ENCODE data around the gene BIK.
A peak's percentile ranks its signal among the peaks of the same experiment; 100 is the strongest.
"Not testable (repeated sequence)": the region's sequence is repeated elsewhere in the genome, so short reads cannot be mapped to it uniquely, and the experiment has no call there.

Gene BIK

DNA sequence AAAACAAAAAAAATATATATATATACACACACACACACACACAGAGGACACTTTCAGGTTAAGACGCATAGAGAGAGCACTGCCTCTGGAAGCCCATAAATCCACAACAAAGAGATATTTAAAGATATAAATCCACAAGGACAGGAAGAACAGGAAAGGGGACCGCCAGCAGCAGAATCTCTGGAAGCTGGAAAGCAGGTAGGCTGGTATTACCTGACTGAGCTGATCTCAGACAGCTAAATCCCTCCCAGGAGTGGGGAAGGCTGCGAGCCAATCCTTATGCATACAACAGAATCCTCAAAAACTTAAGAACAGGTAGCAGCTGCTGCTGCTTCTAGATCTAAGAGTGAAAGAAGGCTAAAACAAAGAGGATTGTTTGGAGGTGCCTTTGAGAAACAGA, 34.4 kb downstream of the BIK start:
- H2BK120ac ChIP-seq (ENCODE audit: low read depth, low read length): no peak overlapping the region
- no peaks in the 10 kb centered on the region for H3K9me3 ChIP-seq (replicated peaks in 1 of 2; ENCODE audit: control insufficient read depth in 2 of 2, insufficient read depth in 1 of 2, low read depth in 1 of 2, low read length in 2 of 2)
- WGBS, 2 donors (ENCODE audit: extremely low coverage in 2 of 2, insufficient read length in 2 of 2, insufficient replicate concordance in 1 of 2): no CpG with 5 or more reads among the region's 3 CpGs
- no peak overlapping the region for H4K91ac ChIP-seq (ENCODE audit: low read depth, low read length, poor library complexity)
- no peak overlapping the region for H3K4me3 ChIP-seq (ENCODE audit: low read length in 2 of 2)
- H2AFZ ChIP-seq (ENCODE audit: low read length): peak overlapping the region; percentile 67
- no peak overlapping the region for H3K27ac ChIP-seq (replicated peaks; ENCODE audit: low read length)
- peaks cover 8% of the 10 kb centered on the region for H3K79me1 ChIP-seq (ENCODE audit: low read depth, low read length)
- H2BK5ac ChIP-seq (ENCODE audit: low read length): no peak overlapping the region
- peaks cover 0 to 13% (median 0%) of the 10 kb centered on the region in 3 experiments for H3K27me3 ChIP-seq (ENCODE audit: control insufficient read depth in 3 of 3, insufficient read depth in 3 of 3, low read depth in 1 of 3, low read length in 3 of 3)
- no peak overlapping the region for H2BK15ac ChIP-seq (ENCODE audit: low read length)
- no peak overlapping the region for H3K4ac ChIP-seq (ENCODE audit: low read length)
- H3K14ac ChIP-seq (ENCODE audit: low read length): no peak overlapping the region
- no peak overlapping the region for H2AK5ac ChIP-seq (ENCODE audit: low read depth, low read length)
- no peak overlapping the region for H3K4me2 ChIP-seq (ENCODE audit: insufficient read depth, low read length, poor library complexity, severe bottlenecking)
- DNase-seq (ENCODE audit: low spot score): no peak
- H3K23ac ChIP-seq (ENCODE audit: low read depth, low read length, poor library complexity): no peak overlapping the region
- no peak overlapping the region for H4K8ac ChIP-seq (ENCODE audit: low read depth, low read length)
- no peak overlapping the region for H2BK12ac ChIP-seq (ENCODE audit: low read length)
- H3K36me3 ChIP-seq (replicated peaks in 1 of 2; ENCODE audit: control insufficient read depth in 2 of 2, insufficient read depth in 2 of 2, low read length in 2 of 2): peaks cover 12 to 18% of the 10 kb centered on the region in 2 donors
- H3K9ac ChIP-seq (ENCODE audit: low read depth, low read length, poor library complexity): no peak overlapping the region
- H3K4me1 ChIP-seq (ENCODE audit: control insufficient read depth in 2 of 2, insufficient read depth in 1 of 2, low read depth in 1 of 2, low read length in 2 of 2): peaks cover 0 to 3% of the 10 kb centered on the region in 2 donors
- no peak overlapping the region for H3K18ac ChIP-seq (ENCODE audit: low read length)

DNA sequence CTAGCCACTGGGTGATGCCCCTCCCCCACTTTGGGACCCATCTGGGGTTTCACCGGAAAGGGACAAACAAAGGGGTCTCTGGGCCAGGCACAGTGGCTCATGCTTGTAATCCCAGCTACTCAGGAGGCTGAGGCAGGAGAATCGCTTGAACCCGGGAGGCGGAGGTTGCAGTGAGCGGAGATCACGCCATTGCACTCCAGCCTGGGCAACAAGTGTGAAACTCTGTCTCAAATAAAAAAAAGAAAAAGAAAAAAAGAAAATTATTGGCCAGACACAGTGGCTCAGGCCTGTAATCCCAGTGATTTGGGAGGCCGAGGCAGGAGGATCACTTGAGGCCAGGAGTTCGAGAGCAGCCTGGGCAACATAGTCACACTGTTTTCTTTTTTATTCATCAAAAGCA, 34.8 kb downstream of the BIK start:
- H2BK5ac ChIP-seq (ENCODE audit: low read length); H3K79me1 ChIP-seq (ENCODE audit: low read depth, low read length); H2BK12ac ChIP-seq (ENCODE audit: low read length); H3K4ac ChIP-seq (ENCODE audit: low read length); H3K4me2 ChIP-seq (ENCODE audit: insufficient read depth, low read length, poor library complexity, severe bottlenecking); H2AK5ac ChIP-seq (ENCODE audit: low read depth, low read length); H3K18ac ChIP-seq (ENCODE audit: low read length); DNase-seq (ENCODE audit: low spot score); H4K91ac ChIP-seq (ENCODE audit: low read depth, low read length, poor library complexity); H3K9me3 ChIP-seq (replicated peaks in 1 of 2; ENCODE audit: control insufficient read depth in 2 of 2, insufficient read depth in 1 of 2, low read depth in 1 of 2, low read length in 2 of 2); H2BK120ac ChIP-seq (ENCODE audit: low read depth, low read length); H3K9ac ChIP-seq (ENCODE audit: low read depth, low read length, poor library complexity); H3K4me3 ChIP-seq (ENCODE audit: low read length in 2 of 2); H2BK15ac ChIP-seq (ENCODE audit: low read length); H3K14ac ChIP-seq (ENCODE audit: low read length); H3K4me1 ChIP-seq (ENCODE audit: control insufficient read depth in 2 of 2, insufficient read depth in 1 of 2, low read depth in 1 of 2, low read length in 2 of 2); H3K27ac ChIP-seq (replicated peaks; ENCODE audit: low read length); H3K23ac ChIP-seq (ENCODE audit: low read depth, low read length, poor library complexity); H4K8ac ChIP-seq (ENCODE audit: low read depth, low read length): not testable (repeated sequence)
- no CpG with 5 or more reads among the region's 8 CpGs for WGBS, 2 donors (ENCODE audit: extremely low coverage in 2 of 2, insufficient read length in 2 of 2, insufficient replicate concordance in 1 of 2)
- H3K36me3 ChIP-seq (replicated peaks in 1 of 2; ENCODE audit: control insufficient read depth in 2 of 2, insufficient read depth in 2 of 2, low read length in 2 of 2): peaks cover 8 to 14% of the 10 kb centered on the region in 2 donors
- H3K27me3 ChIP-seq (ENCODE audit: control insufficient read depth in 3 of 3, insufficient read depth in 3 of 3, low read depth in 1 of 3, low read length in 3 of 3): peaks cover 0 to 13% (median 0%) of the 10 kb centered on the region in 3 experiments
- peak overlapping the region; percentile 67 for H2AFZ ChIP-seq (ENCODE audit: low read length)

DNA sequence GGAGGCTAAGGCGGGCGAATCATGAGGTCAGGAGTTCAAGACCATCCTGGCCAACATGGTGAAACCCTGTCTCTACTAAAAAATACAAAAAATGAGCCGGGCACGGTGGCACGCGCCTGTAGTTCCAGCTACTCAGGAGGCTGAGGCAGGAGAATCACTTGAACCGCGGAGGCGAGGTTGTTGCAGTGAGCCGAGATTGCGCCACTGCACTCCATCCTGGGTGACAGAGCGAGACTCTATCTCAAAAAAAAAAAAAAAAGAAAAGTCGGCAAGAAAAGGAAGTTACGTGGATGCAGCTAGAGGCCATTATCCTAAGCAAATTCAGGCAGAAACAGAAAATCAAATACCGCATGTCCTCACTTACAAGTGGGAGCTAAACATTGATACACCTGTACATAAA, 35.8 kb downstream of the BIK start:
- DNase-seq (ENCODE audit: low spot score); H3K36me3 ChIP-seq (replicated peaks in 1 of 2; ENCODE audit: control insufficient read depth in 2 of 2, insufficient read depth in 2 of 2, low read length in 2 of 2); H2AK5ac ChIP-seq (ENCODE audit: low read depth, low read length); H4K8ac ChIP-seq (ENCODE audit: low read depth, low read length); H3K4me2 ChIP-seq (ENCODE audit: insufficient read depth, low read length, poor library complexity, severe bottlenecking); H3K79me1 ChIP-seq (ENCODE audit: low read depth, low read length); H3K27ac ChIP-seq (replicated peaks; ENCODE audit: low read length); H3K9me3 ChIP-seq (replicated peaks in 1 of 2; ENCODE audit: control insufficient read depth in 2 of 2, insufficient read depth in 1 of 2, low read depth in 1 of 2, low read length in 2 of 2); H3K14ac ChIP-seq (ENCODE audit: low read length); H4K91ac ChIP-seq (ENCODE audit: low read depth, low read length, poor library complexity); H3K23ac ChIP-seq (ENCODE audit: low read depth, low read length, poor library complexity); H3K4me1 ChIP-seq (ENCODE audit: control insufficient read depth in 2 of 2, insufficient read depth in 1 of 2, low read depth in 1 of 2, low read length in 2 of 2); H3K4ac ChIP-seq (ENCODE audit: low read length); H2BK120ac ChIP-seq (ENCODE audit: low read depth, low read length); H2AFZ ChIP-seq (ENCODE audit: low read length); H3K18ac ChIP-seq (ENCODE audit: low read length); H2BK12ac ChIP-seq (ENCODE audit: low read length); H3K4me3 ChIP-seq (ENCODE audit: low read length in 2 of 2); H3K9ac ChIP-seq (ENCODE audit: low read depth, low read length, poor library complexity); H2BK5ac ChIP-seq (ENCODE audit: low read length); H2BK15ac ChIP-seq (ENCODE audit: low read length): not testable (repeated sequence)
- WGBS, 2 donors (ENCODE audit: extremely low coverage in 2 of 2, insufficient read length in 2 of 2, insufficient replicate concordance in 1 of 2): no CpG with 5 or more reads among the region's 15 CpGs
- H3K27me3 ChIP-seq (ENCODE audit: control insufficient read depth in 3 of 3, insufficient read depth in 3 of 3, low read depth in 1 of 3, low read length in 3 of 3): peaks cover 0 to 21% (median 8%) of the 10 kb centered on the region in 3 experiments

DNA sequence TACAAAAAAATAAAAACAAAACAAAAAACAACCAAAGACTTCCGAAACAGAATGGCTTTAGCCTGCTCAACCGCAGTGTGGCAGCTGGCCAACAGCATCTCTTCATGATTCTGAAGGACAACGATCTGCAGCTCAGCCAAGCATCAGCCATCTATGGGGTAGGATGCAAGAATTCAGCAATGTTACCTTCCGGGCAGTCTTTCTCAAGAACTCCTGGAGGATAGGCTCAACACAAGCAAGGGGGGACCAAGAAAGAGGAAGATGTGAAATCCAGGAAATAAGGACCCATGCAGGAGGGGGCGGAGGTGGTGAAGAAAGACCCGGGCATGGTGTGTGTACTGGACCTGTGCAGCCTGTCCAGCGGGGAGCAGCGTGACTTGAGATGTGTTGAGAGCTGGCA, 37.3 kb downstream of the BIK start:
- no CpG with 5 or more reads among the region's 8 CpGs for WGBS, 2 donors (ENCODE audit: extremely low coverage in 2 of 2, insufficient read length in 2 of 2, insufficient replicate concordance in 1 of 2)
- H3K14ac ChIP-seq (ENCODE audit: low read length): no peak overlapping the region

More for the DNA sequence above, 37.3 kb downstream of the BIK start:
- Histone ChIP-seq H2BK15ac (ENCODE audit: low read length) (no peak overlapping the region), H3K27ac (replicated peaks; ENCODE audit: low read length) (no peak overlapping the region), H2AFZ (ENCODE audit: low read length) (peak overlapping the region; percentile 20), H4K8ac (ENCODE audit: low read depth, low read length) (no peak overlapping the region), H3K18ac (ENCODE audit: low read length) (no peak overlapping the region), H3K4ac (ENCODE audit: low read length) (no peak overlapping the region), H3K9ac (ENCODE audit: low read depth, low read length, poor library complexity) (no peak overlapping the region), H3K4me2 (ENCODE audit: insufficient read depth, low read length, poor library complexity, severe bottlenecking) (no peak overlapping the region), H3K79me1 (ENCODE audit: low read depth, low read length) (peaks cover 3% of the 10 kb centered on the region), H3K9me3 (replicated peaks in 1 of 2; ENCODE audit: control insufficient read depth in 2 of 2, insufficient read depth in 1 of 2, low read depth in 1 of 2, low read length in 2 of 2) (peaks cover 0 to 7% of the 10 kb centered on the region in 2 donors), H2BK5ac (ENCODE audit: low read length) (no peak overlapping the region), H3K4me1 (ENCODE audit: control insufficient read depth in 2 of 2, insufficient read depth in 1 of 2, low read depth in 1 of 2, low read length in 2 of 2) (peaks cover 6 to 16% of the 10 kb centered on the region in 2 donors), H3K4me3 (ENCODE audit: low read length in 2 of 2) (no peak overlapping the region), H3K23ac (ENCODE audit: low read depth, low read length, poor library complexity) (no peak overlapping the region), H3K27me3 (ENCODE audit: control insufficient read depth in 3 of 3, insufficient read depth in 3 of 3, low read depth in 1 of 3, low read length in 3 of 3) (peaks cover 4 to 24% (median 23%) of the 10 kb centered on the region in 3 experiments), H2BK120ac (ENCODE audit: low read depth, low read length) (no peak overlapping the region), H3K36me3 (replicated peaks in 1 of 2; ENCODE audit: control insufficient read depth in 2 of 2, insufficient read depth in 2 of 2, low read length in 2 of 2) (no peaks in the 10 kb centered on the region), H4K91ac (ENCODE audit: low read depth, low read length, poor library complexity) (no peak overlapping the region), H2BK12ac (ENCODE audit: low read length) (no peak overlapping the region), H2AK5ac (ENCODE audit: low read depth, low read length) (no peak overlapping the region)
- no peak for DNase-seq (ENCODE audit: low spot score)

Measured in neuronal stem cell (in vitro differentiated cells).